Measurements from ENCODE around the gene CERS5. TPM values are rescaled to one million over a fixed set of nuclear protein-coding genes. Genes with fewer than 3 reads are reported as not detected.
"Not testable (repeated sequence)": the region's sequence is repeated elsewhere in the genome, so short reads cannot be mapped to it uniquely, and the experiment has no call there.

The CERS5 gene
- total RNA-seq, 1 experiment from 2014 or later: 28.2 TPM

DNA sequence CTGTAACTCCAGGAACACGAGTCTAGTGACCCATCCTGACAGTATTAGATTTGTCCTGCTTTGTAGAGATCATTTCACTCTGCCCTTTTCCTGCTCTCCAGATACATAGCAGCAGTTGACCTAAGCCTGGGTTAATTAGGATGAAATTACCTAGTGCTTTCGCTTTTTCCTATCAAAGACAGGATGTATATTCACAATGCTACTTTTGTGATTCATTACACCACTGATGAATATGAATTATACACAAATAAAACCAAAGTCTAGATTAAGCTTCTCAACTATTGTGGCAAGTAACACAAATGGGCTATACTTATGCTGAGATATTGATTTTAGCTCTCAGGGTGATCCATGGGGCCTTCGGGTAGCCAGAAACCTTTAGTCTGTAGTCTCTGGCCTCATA is 17.9 kb downstream of the CERS5 start:
- CTCF ChIA-PET: interaction anchor here (0.7 kb wide), 1 partner anchor 10 kb away, joined by 3 read pairs; no protein-coding TSS in a partner anchor
- DNase-seq: no peak
- Mint-ChIP-seq H3K27ac (ENCODE audit: unreplicated experiment) (no peak overlapping the region), H3K4me1 (ENCODE audit: low read depth, unreplicated experiment) (peaks cover 5% of the 10 kb centered on the region), H3K4me3 (ENCODE audit: low read depth, unreplicated experiment) (no peak overlapping the region), H3K27me3 (ENCODE audit: unreplicated experiment) (no peaks in the 10 kb centered on the region), H3K36me3 (ENCODE audit: insufficient read depth, unreplicated experiment) (no peaks in the 10 kb centered on the region), H3K9me3 (ENCODE audit: low read depth, unreplicated experiment) (no peaks in the 10 kb centered on the region)
- intact Hi-C loops (cut with micrococcal nuclease; ENCODE audit: unreplicated experiment): no loop called here
- BruUV-seq (replicated peaks): no TSS peak
- TF ChIP-seq, protein P1, sequence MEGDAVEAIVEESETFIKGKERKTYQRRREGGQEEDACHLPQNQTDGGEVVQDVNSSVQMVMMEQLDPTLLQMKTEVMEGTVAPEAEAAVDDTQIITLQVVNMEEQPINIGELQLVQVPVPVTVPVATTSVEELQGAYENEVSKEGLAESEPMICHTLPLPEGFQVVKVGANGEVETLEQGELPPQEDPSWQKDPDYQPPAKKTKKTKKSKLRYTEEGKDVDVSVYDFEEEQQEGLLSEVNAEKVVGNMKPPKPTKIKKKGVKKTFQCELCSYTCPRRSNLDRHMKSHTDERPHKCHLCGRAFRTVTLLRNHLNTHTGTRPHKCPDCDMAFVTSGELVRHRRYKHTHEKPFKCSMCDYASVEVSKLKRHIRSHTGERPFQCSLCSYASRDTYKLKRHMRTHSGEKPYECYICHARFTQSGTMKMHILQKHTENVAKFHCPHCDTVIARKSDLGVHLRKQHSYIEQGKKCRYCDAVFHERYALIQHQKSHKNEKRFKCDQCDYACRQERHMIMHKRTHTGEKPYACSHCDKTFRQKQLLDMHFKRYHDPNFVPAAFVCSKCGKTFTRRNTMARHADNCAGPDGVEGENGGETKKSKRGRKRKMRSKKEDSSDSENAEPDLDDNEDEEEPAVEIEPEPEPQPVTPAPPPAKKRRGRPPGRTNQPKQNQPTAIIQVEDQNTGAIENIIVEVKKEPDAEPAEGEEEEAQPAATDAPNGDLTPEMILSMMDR (IDR thresholded peaks at IDR 0.05; ENCODE audit: unreplicated experiment): no peak

DNA sequence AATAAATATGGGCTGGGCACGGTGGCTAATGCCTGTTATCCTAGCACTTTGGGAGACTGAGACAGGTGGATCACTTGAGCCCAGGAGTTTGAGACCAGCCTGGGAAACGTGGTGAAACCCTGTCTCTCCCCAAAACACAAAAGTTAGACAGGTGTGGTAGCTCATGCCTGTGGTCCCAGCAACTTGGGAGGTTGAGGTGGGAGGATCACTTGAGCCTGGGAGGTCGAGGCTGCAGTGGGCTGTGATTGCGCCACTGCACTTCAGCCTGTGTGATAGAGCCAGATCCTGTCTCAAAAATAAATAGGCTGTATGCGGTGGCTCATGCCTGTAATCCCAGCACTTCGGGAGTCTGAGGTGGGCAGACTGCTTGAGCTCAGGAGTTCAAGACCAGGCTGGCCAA is 19.2 kb downstream of the CERS5 start:
- DNase-seq; CTCF ChIA-PET; H3K36me3 Mint-ChIP-seq (ENCODE audit: insufficient read depth, unreplicated experiment); H3K4me3 Mint-ChIP-seq (ENCODE audit: low read depth, unreplicated experiment); H3K9me3 Mint-ChIP-seq (ENCODE audit: low read depth, unreplicated experiment); H3K27me3 Mint-ChIP-seq (ENCODE audit: unreplicated experiment); H3K27ac Mint-ChIP-seq (ENCODE audit: unreplicated experiment); H3K4me1 Mint-ChIP-seq (ENCODE audit: low read depth, unreplicated experiment); intact Hi-C loops (cut with micrococcal nuclease; ENCODE audit: unreplicated experiment); BruUV-seq (replicated peaks): not testable (repeated sequence)

DNA sequence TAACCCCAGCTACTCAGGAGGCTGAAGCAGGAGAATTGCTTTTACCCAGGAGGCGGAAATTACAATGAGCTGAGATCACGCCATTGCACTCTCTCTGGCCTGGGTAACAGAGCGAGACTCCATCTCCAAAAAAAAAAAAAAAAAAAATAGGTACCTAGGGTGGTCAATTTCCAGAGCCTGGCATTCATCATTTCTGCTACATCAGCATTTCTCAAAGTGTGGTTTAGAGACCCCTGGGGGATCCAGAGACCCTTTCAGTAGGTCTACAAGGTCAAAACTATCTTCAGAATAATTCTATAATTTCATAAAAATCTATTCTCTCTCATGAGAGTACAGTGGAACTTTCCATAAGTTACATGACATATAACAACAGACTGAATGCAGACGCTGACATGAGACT is 19.9 kb downstream of the CERS5 start:
- intact Hi-C loops (cut with micrococcal nuclease; ENCODE audit: unreplicated experiment): no loop called here
- Mint-ChIP-seq H3K4me1 (ENCODE audit: low read depth, unreplicated experiment) (peaks cover 5% of the 10 kb centered on the region), H3K27ac (ENCODE audit: unreplicated experiment) (no peak overlapping the region), H3K4me3 (ENCODE audit: low read depth, unreplicated experiment) (no peak overlapping the region), H3K36me3 (ENCODE audit: insufficient read depth, unreplicated experiment) (no peaks in the 10 kb centered on the region), H3K27me3 (ENCODE audit: unreplicated experiment) (no peaks in the 10 kb centered on the region), H3K9me3 (ENCODE audit: low read depth, unreplicated experiment) (no peaks in the 10 kb centered on the region)
- no TSS peak for BruUV-seq (replicated peaks)
- CTCF ChIA-PET: no interaction called here
- no peak for DNase-seq
- TF ChIP-seq, protein P1 (IDR thresholded peaks at IDR 0.05; ENCODE audit: unreplicated experiment): no peak

DNA sequence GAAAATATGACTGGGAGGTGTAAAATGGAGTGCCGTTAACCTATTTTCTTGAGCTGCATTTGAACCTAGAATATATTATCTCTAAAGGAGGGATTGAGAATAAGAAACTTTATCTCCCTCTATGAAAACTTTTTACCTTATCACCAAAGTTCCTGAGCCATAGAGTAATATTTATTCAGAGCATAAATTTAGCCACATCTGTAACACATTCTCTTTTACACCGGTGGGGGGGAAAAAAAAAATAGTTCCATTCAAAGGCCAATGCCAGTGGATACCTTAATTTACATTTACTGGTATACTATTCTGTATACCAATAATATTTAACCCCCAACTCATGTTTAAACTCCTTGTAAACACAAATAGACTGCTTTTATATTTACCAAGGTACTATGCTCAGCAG is 21.7 kb downstream of the CERS5 start:
- Mint-ChIP-seq H3K27ac (ENCODE audit: unreplicated experiment) (no peak overlapping the region), H3K36me3 (ENCODE audit: insufficient read depth, unreplicated experiment) (no peaks in the 10 kb centered on the region), H3K4me1 (ENCODE audit: low read depth, unreplicated experiment) (no peaks in the 10 kb centered on the region), H3K9me3 (ENCODE audit: low read depth, unreplicated experiment) (no peaks in the 10 kb centered on the region), H3K4me3 (ENCODE audit: low read depth, unreplicated experiment) (no peak overlapping the region), H3K27me3 (ENCODE audit: unreplicated experiment) (no peaks in the 10 kb centered on the region)
- intact Hi-C loops (cut with micrococcal nuclease; ENCODE audit: unreplicated experiment): no loop called here
- no TSS peak for BruUV-seq (replicated peaks)
- CTCF ChIA-PET: no interaction called here
- TF ChIP-seq, protein P1 (IDR thresholded peaks at IDR 0.05; ENCODE audit: unreplicated experiment): no peak
- DNase-seq: no peak

DNA sequence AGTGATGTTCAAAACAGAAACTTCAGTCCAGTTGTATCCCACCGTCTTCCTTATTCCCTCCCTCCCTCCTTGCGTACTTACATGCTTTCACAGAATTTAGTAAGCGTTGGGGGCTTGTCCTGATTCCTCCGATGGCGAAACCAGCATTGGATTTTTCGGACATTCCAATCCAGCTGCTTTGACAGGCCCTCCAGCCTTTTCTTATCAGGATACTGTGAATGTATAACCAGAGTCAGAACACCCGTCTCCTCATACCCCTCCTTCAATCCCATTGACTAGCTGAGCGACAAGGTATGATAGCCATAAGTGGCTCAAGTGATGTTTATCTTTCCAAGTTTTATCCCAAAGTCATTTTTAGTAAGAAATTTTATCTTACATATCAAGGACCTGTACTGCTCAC is 24.2 kb downstream of the CERS5 start:
- H3K36me3 Mint-ChIP-seq (ENCODE audit: insufficient read depth, unreplicated experiment): no peaks in the 10 kb centered on the region
- intact Hi-C loops (cut with micrococcal nuclease; ENCODE audit: unreplicated experiment): no loop called here

More for the DNA sequence above, 24.2 kb downstream of the CERS5 start:
- Mint-ChIP-seq H3K4me1 (ENCODE audit: low read depth, unreplicated experiment) (no peaks in the 10 kb centered on the region), H3K27ac (ENCODE audit: unreplicated experiment) (no peak overlapping the region), H3K27me3 (ENCODE audit: unreplicated experiment) (no peaks in the 10 kb centered on the region), H3K9me3 (ENCODE audit: low read depth, unreplicated experiment) (no peaks in the 10 kb centered on the region), H3K4me3 (ENCODE audit: low read depth, unreplicated experiment) (no peak overlapping the region)
- DNase-seq: no peak
- TF ChIP-seq, protein P1 (IDR thresholded peaks at IDR 0.05; ENCODE audit: unreplicated experiment): no peak
- CTCF ChIA-PET: no interaction called here
- no TSS peak for BruUV-seq (replicated peaks)

All from Calu3 (cell line).